GM18526 (cell line): ENCODE data around the gene PALD1.

Source experiments
- POLR2A ChIP-seq: IDR thresholded peaks from 3 replicates; pipeline ENCODE4 v1.6.1; 2011; ENCODE audit not compliant: insufficient read length; ENCODE audit errors: extremely low read depth

The PALD1 gene

DNA sequence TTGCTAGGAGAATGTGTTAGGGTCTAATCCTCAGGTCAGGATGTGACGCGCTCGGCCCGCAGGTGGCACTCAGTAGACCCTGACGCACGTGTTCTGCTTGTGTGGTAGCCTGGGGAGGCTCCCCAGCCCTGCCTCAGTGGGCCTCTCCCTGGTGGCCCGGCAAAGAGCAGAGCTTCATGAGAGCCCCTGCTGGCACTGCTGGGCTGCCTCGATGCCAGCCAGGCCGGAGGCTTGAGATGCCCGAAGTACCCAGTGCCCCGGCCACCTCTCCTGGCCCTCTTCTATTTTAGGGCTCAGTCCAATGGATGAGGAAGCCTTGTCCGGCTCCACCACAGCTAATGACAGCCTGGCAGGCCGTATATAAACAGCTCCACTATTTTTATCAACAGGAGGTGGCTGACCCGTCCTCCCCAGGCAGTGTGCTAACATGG is 82.0 kb downstream of the PALD1 start:
- TF ChIP-seq POLR2A = no peak

DNA sequence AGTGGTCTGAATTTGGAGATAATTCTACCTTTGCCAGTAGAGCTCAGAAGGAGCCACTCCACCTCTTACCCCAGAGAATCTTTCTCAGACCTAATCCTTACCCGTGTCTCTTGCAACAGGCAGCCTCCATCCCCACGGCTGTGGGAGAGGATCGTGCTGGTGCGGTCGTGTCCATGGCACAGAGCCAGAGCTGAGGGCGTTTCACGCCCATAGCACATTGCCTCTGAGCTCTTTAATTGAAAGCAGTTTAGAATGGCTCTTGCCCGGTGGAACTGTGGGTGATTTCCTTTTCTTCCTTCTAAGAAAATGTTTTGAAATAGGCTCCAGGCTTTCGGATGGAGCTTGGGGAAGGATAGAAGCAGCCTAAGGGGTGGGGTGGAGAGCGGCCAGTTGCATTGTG is 82.5 kb downstream of the PALD1 start:
- TF ChIP-seq POLR2A = no peak

- TF ChIP-seq POLR2A = no peak
Measured at GRCh38 chr10:70561558-70561957, 83.0 kb downstream of the PALD1 start.

GRCh38 chr10:70562036-70562755 is 83.6 kb downstream of the PALD1 start:
- TF ChIP-seq POLR2A = no peak

DNA sequence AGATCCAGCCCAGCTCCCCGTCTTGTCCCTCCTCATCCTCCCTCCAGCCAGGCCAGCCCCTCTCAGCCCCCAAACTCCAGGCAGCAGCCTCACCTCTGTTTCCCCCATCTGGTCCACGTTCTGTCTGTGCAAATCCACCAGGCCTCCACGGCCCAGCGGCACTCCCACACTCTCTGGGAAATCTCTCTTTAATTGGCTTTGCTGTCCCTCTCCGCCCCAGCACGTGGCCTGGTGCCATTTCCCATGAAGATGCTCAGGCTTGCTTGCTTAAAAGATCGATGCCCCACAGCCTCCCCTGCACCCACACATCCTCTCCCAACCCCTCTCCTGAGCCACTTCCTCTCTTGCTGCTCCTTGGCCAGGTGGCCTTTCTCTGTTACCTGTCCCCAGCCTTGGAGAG is 84.7 kb downstream of the PALD1 start:
- TF ChIP-seq POLR2A = no peak

DNA sequence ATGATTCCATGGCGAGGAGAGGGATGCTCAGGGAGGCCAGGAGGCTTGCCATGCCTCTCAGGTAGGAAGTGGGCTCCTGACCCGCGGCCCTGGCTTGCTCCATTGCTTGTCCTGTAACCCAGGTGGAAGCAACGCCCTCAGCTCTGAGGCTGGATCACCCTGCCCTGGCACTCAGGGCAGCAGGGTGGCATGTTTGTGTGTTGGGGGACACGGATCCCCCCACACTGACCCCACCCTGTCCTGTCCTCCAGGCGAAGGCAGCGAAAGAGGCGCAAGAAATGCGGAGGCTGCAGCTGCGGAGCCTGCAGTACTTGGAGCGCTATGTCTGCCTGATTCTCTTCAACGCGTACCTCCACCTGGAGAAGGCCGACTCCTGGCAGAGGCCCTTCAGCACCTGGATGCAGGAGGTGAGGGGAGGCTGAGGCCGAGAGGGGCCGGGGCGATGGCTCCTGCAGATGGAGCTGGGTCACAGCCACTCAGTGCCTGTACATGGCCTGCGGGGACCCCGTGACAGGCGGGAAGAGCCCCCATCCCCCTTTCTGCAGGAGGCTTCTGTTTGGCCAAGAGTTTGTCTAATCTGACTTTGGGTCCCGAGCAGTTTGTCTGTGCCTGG is 85.7 kb downstream of the PALD1 start:
- TF ChIP-seq POLR2A = no peak

GRCh38 chr10:70564901-70565351 is 86.4 kb downstream of the PALD1 start:
- no peak for TF ChIP-seq POLR2A

GRCh38 chr10:70565556-70566514 is 87.3 kb downstream of the PALD1 start:
- TF ChIP-seq POLR2A = no peak

- no peak for TF ChIP-seq POLR2A
Measured at GRCh38 chr10:70566515-70567290, 88.1 kb downstream of the PALD1 start.

GRCh38 chr10:70567603-70568002 is 89.0 kb downstream of the PALD1 start:
- no peak for TF ChIP-seq POLR2A

DNA sequence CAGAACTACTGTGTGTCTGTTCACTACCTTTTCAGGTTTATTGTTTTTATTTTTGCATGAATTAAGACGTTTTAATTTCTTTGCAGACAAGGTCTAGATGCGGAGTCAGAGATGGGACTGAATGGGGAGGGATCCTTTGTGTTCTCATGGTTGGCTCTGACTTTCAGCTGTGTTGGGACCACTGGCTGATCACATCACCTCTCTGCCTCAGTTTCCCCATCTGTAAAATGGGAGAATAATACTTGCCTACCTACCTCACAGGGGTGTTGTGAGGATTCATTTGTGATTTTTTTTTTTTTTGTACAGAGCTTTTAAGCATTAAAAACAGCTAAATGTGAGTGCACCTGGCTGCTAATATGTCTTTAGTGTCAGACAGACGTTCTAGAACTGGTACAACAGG is 89.5 kb downstream of the PALD1 start:
- no peak for TF ChIP-seq POLR2A

DNA sequence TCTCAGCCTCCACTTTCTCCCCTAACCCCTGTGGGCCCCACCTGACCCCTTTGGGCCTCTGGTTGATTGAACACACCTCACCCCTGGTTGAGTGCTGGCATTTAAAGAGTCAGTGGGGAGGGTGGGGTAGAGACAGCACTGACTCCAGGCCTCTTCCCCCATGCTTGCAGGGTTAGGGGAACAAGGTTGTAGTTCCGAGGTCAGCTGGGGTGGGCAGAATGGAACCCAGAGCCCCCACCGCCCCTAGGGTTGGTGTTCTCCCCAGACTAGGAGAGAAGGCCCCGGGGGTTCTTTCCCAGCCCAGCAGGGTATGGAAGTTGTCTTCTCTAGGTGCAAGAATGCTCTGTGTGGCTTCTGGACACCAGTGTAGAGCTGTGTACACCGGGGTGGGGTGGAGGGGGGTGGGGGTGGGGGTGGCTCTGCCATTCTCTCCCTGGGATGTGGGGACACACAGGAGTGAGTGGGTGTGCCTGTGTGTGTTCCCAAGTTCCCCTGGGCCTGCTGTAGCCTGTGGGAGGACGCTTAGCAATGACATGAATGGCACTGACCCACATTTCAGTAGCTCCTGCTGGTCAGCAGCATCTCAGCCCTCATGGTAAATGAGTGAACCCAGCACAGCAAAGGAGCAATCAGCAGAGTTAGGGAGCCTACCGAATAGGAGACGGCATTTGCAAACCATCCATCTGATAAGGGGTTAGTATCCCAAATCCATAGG is 90.4 kb downstream of the PALD1 start:
- TF ChIP-seq POLR2A = no peak

DNA sequence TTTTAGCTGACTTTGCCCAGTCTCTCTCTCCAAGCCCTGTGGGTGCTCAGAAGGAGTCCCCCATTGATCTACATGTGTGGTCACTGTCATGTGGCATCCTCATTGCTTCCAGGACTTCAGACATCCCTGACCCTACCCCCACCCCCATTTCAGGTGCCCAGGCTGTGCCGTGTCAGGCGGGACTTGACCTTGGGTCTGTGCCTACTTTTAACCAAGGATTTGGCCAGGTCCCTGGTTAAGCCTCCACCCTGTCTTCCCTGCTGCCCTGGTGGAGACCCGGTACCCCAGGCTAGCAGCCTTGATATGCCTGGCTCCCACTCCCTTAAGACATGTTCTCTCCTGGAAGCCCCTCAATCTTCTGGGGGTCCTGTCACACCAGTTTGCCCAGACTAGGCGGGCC is 92.7 kb downstream of the PALD1 start:
- TF ChIP-seq POLR2A = no peak
